GM21529 (cell line): ENCODE measurements around the gene ZMAT2.
A peak's percentile ranks its signal among the peaks of the same experiment; 100 is the strongest.
"Not testable (repeated sequence)": the region's sequence is repeated elsewhere in the genome, so short reads cannot be mapped to it uniquely, and the experiment has no call there.

ENCODE experiments used
- ATAC-seq: cut with Tn5 transposase; IDR thresholded peaks from one replicate; pipeline ENCODE4 v1.9.1; 2021; ENCODE audit not compliant: unreplicated experiment

The ZMAT2 gene

GRCh38 chr5:140708787-140709186, 8.5 kb downstream of the ZMAT2 start:
- ATAC-seq: not testable (repeated sequence)

DNA sequence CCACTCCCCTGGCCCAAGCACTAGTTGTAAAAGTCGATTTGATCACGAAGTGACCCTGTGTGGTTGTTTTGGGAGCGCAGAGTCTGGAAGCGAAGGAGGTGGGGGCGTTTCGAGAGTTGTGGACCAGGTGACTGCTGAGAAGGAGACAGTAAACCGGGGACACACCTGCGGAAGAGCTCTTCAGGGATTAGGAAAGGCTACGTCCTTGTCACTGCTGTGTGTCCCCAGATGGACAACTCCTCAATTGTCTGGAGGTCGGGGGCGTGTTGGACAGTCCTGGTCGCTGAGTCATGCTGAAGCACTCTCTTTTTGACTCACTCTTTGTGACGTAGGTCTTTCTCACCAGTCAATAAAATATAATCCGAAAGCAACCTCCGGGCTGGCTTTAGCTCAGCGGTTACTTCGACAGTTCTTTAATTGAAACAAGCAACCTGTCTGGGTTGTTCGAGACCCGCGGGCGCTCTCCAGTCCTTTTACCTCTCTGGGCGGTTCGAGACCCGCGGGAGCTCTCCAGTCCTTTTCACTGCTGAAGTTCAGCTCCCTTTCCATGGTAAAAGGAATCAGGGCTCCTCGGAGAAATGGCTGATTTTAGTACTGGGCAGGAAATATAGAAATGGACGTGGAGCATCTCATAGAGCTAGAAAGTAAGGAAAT, 10.8 kb downstream of the ZMAT2 start:
- peak; percentile 89 for ATAC-seq

DNA sequence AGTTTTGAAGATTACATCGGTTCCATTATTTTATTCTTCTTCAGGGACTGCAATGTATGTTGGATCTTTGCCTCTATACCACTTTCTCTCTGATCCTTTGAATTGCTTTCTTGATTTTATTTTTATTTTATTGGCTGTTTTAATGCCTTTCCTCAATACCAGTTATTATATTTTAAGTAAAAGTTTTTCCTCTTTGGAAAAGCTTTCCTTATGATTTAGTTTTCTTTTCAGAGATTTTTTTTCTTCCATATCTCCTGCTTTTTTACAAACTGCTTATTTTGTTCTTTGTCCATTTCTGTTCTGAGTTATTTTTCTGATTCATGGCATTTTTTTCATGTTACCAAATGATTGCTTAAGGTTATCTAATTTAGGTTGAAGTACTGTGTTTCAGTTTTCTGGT, 11.5 kb downstream of the ZMAT2 start:
- ATAC-seq: no peak

DNA sequence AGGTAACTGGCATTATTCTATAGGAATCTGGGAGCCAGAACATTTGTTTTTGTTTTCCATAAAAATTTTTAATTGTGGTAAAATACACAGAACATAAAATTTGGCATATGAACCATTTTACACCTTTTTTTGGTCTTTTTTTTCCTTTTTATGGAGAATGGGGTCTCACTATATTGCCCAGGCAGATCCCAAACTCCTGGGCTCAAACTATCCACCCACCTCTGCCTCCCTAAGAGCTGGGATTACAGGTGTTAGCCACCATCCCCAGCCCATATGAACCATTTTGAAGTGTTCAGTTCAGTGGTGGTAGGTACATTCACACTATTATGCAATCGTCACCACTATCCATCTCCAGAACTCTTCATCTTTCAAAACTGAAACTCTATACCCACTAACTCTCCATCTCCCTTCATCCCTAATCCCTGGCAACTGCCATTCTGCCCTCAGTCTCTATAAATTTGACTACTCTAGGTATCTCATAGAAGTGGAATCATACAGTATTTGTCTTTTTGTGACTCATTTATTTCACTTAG, 13.4 kb downstream of the ZMAT2 start:
- no peak for ATAC-seq

DNA sequence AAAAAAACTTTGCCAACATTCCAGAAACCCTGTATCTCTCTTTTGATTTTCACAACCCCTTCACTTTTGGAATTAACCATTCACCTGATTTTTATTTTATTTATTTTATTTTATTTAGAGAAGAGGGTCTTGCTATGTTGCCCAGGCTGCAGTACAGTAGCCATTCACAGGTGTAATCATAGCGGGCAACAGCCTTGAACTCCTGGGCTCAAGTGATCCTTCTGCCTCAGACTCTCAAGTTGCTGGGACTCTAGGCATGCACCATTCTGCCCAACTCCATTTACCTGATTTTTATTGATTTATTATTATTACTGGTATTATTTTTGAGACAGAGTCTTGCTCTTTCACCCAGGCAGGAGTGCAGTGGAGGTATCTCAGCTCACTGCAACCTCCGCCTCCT, 16.0 kb downstream of the ZMAT2 start:
- ATAC-seq: not testable (repeated sequence)

GRCh38 chr5:140718266-140718592, 18.0 kb downstream of the ZMAT2 start:
- ATAC-seq: no peak

- not testable (repeated sequence) for ATAC-seq
These were observed 20.5 kb downstream of the ZMAT2 start for GRCh38 chr5:140720738-140721137.

DNA sequence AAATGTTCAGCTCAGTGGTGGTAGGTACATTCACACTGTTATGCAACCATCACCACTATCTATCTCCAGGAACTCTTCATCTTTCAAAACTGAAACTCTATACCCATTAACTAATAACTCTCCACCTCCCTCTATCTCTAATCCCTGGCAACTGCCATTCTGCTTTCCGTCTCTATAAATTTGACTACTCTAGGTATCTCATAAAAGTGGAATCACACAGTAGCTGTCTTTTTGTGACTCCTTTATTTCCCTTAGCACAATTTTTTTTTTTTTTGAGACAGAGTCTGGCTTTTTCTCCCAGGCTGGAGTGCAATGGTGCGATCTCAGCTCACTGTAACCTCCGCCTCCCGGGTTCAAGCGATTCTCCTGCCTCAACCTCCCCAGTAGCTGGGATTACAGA, 21.1 kb downstream of the ZMAT2 start:
- ATAC-seq: not testable (repeated sequence)

DNA sequence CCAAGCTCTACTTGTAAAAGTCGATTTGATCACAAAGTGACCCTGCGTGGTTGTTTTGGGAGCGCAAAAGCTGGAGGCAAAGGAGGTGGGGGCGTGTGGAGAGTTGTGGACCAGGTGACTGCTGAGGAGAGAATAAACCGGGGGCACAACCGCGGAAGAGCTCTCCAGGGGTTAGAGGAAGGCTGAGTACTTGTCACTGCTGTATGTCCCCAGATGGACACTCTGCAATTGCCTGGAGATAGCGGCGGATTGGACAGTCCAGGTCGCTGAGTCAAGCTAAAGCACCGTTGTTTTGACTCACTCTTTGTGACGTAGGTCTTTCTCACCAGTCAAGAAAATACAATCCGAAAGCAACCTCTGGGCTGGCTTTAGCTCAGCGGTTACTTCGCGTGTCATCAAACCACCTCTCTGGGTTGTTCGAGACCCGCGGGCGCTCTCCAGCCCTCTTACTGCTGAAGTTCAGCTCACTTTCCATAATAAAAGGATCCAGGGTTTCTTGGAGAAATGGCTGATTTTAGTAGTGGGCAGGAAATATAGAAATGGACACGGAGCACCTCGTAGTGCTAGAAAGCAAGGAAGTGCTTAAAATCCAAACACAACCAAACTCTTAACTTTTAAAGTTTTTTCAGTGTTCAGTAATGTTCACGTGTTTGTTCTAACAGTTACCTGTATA, 25.7 kb downstream of the ZMAT2 start:
- ATAC-seq: peak; percentile 89

DNA sequence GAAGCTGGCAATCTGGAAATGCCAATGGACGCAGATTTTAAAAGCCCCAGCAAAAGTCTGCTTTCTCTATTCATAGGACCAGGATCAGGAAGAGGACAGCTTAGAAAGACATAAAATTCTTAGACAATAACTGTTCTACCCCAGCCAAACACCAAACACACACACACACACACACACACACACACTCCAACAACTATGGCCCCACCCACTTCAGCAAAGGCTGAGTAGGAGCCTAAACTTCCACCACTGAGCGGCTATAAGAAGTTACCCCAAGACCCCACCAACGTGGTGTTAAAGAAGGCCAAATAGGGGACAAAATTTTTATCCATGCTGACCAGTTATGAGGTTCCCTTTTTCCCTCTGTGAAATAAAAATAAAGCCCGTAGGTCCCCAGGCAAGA, 32.9 kb downstream of the ZMAT2 start:
- no peak for ATAC-seq

DNA sequence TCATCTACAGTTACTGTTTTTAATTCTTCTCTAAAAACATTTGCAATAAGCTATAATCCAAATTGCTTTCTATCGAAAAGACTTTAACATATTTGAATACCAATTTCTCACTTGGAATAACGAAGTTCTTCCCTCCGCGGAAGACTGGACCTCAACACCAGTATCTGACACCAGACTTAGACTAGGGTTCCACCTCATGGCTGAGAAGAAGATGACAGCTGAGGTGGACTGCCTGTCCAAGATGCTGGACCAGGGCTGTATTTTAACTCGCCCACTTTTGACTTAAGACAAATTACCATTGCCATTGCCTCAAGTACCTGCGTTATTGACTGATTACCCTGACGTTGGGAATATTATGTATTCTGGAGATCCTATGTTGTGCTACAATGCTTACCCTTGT, 34.1 kb downstream of the ZMAT2 start:
- no peak for ATAC-seq

GRCh38 chr5:140737486-140737885, 37.2 kb downstream of the ZMAT2 start:
- ATAC-seq: no peak

DNA sequence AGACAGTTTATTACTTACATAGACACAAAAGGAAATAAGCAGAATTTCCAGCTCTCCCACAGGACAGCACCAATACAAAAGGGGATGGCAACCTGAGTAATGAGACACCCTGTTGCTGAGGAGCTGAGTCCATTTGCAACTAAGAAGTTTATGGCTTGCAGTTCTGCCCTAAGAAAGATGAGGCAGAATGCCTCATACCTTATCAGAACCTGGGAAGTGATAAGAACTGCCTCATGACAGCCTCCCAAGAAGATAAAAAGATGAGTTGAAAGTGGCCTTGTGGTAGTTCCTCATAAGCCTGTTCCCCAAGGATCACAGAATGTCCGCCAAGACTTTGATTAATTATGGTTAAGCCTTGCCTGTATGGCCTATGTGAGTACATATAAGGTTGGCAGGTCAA, 41.7 kb downstream of the ZMAT2 start:
- no peak for ATAC-seq

- ATAC-seq: no peak
These were observed 53.3 kb downstream of the ZMAT2 start for GRCh38 chr5:140753561-140753960.
